Measurements from ENCODE around the gene KRTAP4-2.

DNA sequence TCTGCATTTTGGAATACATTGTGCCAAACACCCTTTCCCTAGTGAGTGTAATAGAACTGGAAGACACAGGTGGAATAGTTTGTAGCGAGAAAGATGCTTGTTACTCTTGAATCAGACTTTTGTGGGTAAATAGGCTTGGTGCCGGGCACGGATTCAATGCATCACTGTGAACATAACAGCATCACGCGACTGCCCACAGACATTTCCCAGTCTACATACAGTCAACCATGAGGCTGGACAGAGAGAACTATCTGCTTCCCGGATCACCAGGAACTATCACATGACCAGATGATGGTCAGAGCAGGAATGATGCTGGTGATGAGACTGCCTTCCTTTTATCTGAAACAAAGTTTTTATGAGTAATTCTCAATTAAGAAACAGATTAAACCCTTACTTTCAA, 48.0 kb upstream of the KRTAP4-2 start:
- TF ChIP-seq, protein P1, sequence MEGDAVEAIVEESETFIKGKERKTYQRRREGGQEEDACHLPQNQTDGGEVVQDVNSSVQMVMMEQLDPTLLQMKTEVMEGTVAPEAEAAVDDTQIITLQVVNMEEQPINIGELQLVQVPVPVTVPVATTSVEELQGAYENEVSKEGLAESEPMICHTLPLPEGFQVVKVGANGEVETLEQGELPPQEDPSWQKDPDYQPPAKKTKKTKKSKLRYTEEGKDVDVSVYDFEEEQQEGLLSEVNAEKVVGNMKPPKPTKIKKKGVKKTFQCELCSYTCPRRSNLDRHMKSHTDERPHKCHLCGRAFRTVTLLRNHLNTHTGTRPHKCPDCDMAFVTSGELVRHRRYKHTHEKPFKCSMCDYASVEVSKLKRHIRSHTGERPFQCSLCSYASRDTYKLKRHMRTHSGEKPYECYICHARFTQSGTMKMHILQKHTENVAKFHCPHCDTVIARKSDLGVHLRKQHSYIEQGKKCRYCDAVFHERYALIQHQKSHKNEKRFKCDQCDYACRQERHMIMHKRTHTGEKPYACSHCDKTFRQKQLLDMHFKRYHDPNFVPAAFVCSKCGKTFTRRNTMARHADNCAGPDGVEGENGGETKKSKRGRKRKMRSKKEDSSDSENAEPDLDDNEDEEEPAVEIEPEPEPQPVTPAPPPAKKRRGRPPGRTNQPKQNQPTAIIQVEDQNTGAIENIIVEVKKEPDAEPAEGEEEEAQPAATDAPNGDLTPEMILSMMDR (IDR thresholded peaks at IDR 0.05), result no peak
- TF ChIP-seq POLR2A (IDR thresholded peaks at IDR 0.05) (no peak), POLR2AphosphoS5 (IDR thresholded peaks at IDR 0.05) (no peak)

Data from breast epithelium (tissue), 3 donors.